Gastroesophageal sphincter (tissue), 4 donors: ENCODE results near the gene BMPR1A. TPM values are rescaled to one million over a fixed set of nuclear protein-coding genes. Genes with fewer than 3 reads are reported as not detected.

ENCODE experiments used
- ATAC-seq: fragments of 150-250 bp; one replicate; pipeline ENCODE4 v1.9.1; 2016; ENCODE audit warnings: mild to moderate bottlenecking, moderate library complexity
- H3K27ac ChIP-seq, 4 donors: fragments of 200-600 bp; sonication (generic) in 3 of 4; 1 replicate in 3 of 4; 2 replicates in 1 of 4; pipeline ENCODE4 v1.5.1; 2016 to 2019
- H3K27me3 ChIP-seq: fragments of 200-600 bp; sonication (generic); one replicate; pipeline ENCODE4 v1.5.1; 2019
- H3K36me3 ChIP-seq, 2 donors: fragments of 200-600 bp; sonication (generic); one replicate each; pipeline ENCODE4 v1.5.1; 2019; ENCODE audit warnings: control low read depth in 1 of 2
- H3K4me1 ChIP-seq, 3 donors: fragments of 200-600 bp; sonication (generic); 1 replicate in 2 of 3; 2 replicates in 1 of 3; pipeline ENCODE4 v1.5.1; 2016 to 2019; ENCODE audit warnings: control low read depth in 2 of 3
- H3K4me3 ChIP-seq, 2 donors: fragments of 200-600 bp; sonication (generic); one replicate each; pipeline ENCODE4 v1.5.1; 2019; ENCODE audit warnings: mild to moderate bottlenecking in 1 of 2, moderate library complexity in 1 of 2
- H3K9me3 ChIP-seq, 3 donors: fragments of 200-600 bp; sonication (generic); one replicate each; pipeline ENCODE4 v1.5.1; 2017 to 2019; ENCODE audit warnings: control low read depth in 2 of 3
- CTCF ChIP-seq, 4 experiments: fragments of 200-600 bp in 2 of 4; fragments of 450-650 bp in 2 of 4; sonication (generic) in 1 of 4; IDR thresholded peaks; one replicate each; pipeline ENCODE4 v1.5.1; 2017 to 2019; ENCODE audit warnings: antibody characterized with exemption in 4 of 4, mild to moderate bottlenecking in 2 of 4, moderate library complexity in 2 of 4
- EP300 ChIP-seq: sonication (generic); formaldehyde crosslinking; IDR thresholded peaks from one replicate; pipeline ENCODE4 v1.6.1; 2017; ENCODE audit warnings: antibody characterized with exemption, mild to moderate bottlenecking
- POLR2A ChIP-seq, 2 donors: fragments of 450-650 bp; IDR thresholded peaks; one replicate each; pipeline ENCODE4 v1.6.1; 2017; ENCODE audit warnings: antibody characterized with exemption in 2 of 2, mild to moderate bottlenecking in 2 of 2, moderate library complexity in 1 of 2
- POLR2AphosphoS5 ChIP-seq: sonication (generic); formaldehyde crosslinking; IDR thresholded peaks from one replicate; pipeline ENCODE4 v1.6.1; 2017; ENCODE audit warnings: antibody characterized with exemption
- WGBS, 2 donors: methylation state at CpG; one replicate each; pipeline ENCODE4 v1.1.5; 2018; ENCODE audit warnings: low coverage in 1 of 2; 5-methylcytosine and 5-hydroxymethylcytosine counted together
- total RNA-seq, 4 donors: library from RNA; depleted of rRNA; stranded (reverse); fragments of >200 nt; gene quantifications; one replicate each; pipeline ENCODE4 v1.1.0, GENCODE V29; 2016

The BMPR1A gene
- total RNA-seq, 4 donors from 2014 or later, result 91.5 to 121 (median 117) TPM

GRCh38 chr10:86970162-86970981 lies 214.0 kb downstream of the BMPR1A start:
- TF ChIP-seq POLR2A (IDR thresholded peaks at IDR 0.05), result peak; percentile 78 to 84
- TF ChIP-seq POLR2AphosphoS5, result peak; percentile 85
- no peak for TF ChIP-seq EP300

GRCh38 chr10:86970982-86971231 lies 214.5 kb downstream of the BMPR1A start:
- peak; percentile 46 for ATAC-seq
- peak overlapping the region; percentile 95 to 99 (median 98) for H3K27ac ChIP-seq
- TF ChIP-seq EP300, result no peak
- TF ChIP-seq POLR2A (IDR thresholded peaks at IDR 0.05), result peak; percentile 98
- WGBS, 2 donors, result no CpG with 5 or more reads among the region's 20 CpGs
- H3K36me3 ChIP-seq, result no peaks in the 10 kb centered on the region
- H3K27me3 ChIP-seq, result no peaks in the 10 kb centered on the region
- H3K9me3 ChIP-seq, result no peaks in the 10 kb centered on the region
- H3K4me3 ChIP-seq, result peak overlapping the region; percentile 65 to 69
- H3K4me1 ChIP-seq, result peaks cover 0 to 69% (median 36%) of the 10 kb centered on the region in 3 donors

More at GRCh38 chr10:86970162-86970981, 214.0 kb downstream of the BMPR1A start:
- H3K27me3 ChIP-seq, result no peaks in the 10 kb centered on the region
- H3K27ac ChIP-seq, result peak overlapping the region; percentile 95 to 99 (median 98)
- H3K36me3 ChIP-seq, result no peaks in the 10 kb centered on the region
- ATAC-seq, result peak; percentile 73
- no peaks in the 10 kb centered on the region for H3K9me3 ChIP-seq
- H3K4me3 ChIP-seq, result peak overlapping the region; percentile 65 to 69
- peaks cover 0 to 74% (median 41%) of the 10 kb centered on the region in 3 donors for H3K4me1 ChIP-seq
- 2 to 22% methylated on average over 7 to 9 of the region's 30 CpGs for WGBS, 2 donors

GRCh38 chr10:86971232-86971991 lies 215.0 kb downstream of the BMPR1A start:
- no peaks in the 10 kb centered on the region for H3K9me3 ChIP-seq
- peaks cover 0 to 64% (median 31%) of the 10 kb centered on the region in 3 donors for H3K4me1 ChIP-seq
- TF ChIP-seq EP300 (peak; percentile 70), POLR2AphosphoS5 (peak; percentile 97), POLR2A (IDR thresholded peaks at IDR 0.05) (no peak), CTCF (IDR thresholded peaks at IDR 0.05) (peak in 2 of 4 experiments; percentile 30 to 31)
- no peaks in the 10 kb centered on the region for H3K27me3 ChIP-seq
- H3K4me3 ChIP-seq, result peak overlapping the region; percentile 65 to 69
- no peaks in the 10 kb centered on the region for H3K36me3 ChIP-seq
- ATAC-seq, result peak; percentile 87
- H3K27ac ChIP-seq, result peak overlapping the region; percentile 95 to 99 (median 98)
- 0% methylated on average over 2 of the region's 66 CpGs; no CpG with 5 or more reads in 1 of the 2 donors for WGBS, 2 donors

- no peaks in the 10 kb centered on the region for H3K27me3 ChIP-seq
- H3K36me3 ChIP-seq, result no peaks in the 10 kb centered on the region
- H3K9me3 ChIP-seq, result no peaks in the 10 kb centered on the region
- H3K27ac ChIP-seq, result peak overlapping the region; percentile 95 to 99 (median 98)
- peaks cover 0 to 57% (median 17%) of the 10 kb centered on the region in 3 donors for H3K4me1 ChIP-seq
- no peak for TF ChIP-seq POLR2A (IDR thresholded peaks at IDR 0.05)
- no peak for TF ChIP-seq EP300
- no peak for ATAC-seq
- WGBS, 2 donors, result 88 to 94% methylated on average over 6 of the region's 11 CpGs
- H3K4me3 ChIP-seq, result no peak overlapping the region
Measured at GRCh38 chr10:86972613-86973380, 216.4 kb downstream of the BMPR1A start.

GRCh38 chr10:86974484-86974883 lies 218.1 kb downstream of the BMPR1A start:
- no peak for ATAC-seq
- Histone ChIP-seq H3K4me3 (no peak overlapping the region), H3K36me3 (no peaks in the 10 kb centered on the region), H3K4me1 (peaks cover 0 to 55% (median 17%) of the 10 kb centered on the region in 3 donors), H3K9me3 (no peaks in the 10 kb centered on the region), H3K27ac (peak overlapping the region in 3 of 4 donors; percentile 22 to 99 (median 26)), H3K27me3 (no peaks in the 10 kb centered on the region)
- 55 to 83% methylated on average over 3 to 7 of the region's 7 CpGs for WGBS, 2 donors
- no peak for TF ChIP-seq EP300
- no peak for TF ChIP-seq POLR2AphosphoS5
- no peak for TF ChIP-seq CTCF (IDR thresholded peaks at IDR 0.05)
